Measurements from ENCODE around the gene LRRK1. TPM values are rescaled to one million over a fixed set of nuclear protein-coding genes. Genes with fewer than 3 reads are reported as not detected.

The LRRK1 gene
- total and polyA plus RNA-seq, 2 experiments from 2014 or later = 2.6 to 4.5 TPM

GRCh38 chr15:100875976-100876375, 43.2 kb upstream of the LRRK1 start:
- Histone ChIP-seq H3K79me2 (replicated peaks; ENCODE audit: insufficient read depth) (no peaks in the 10 kb centered on the region), H3K27me3 (ENCODE audit: insufficient read depth) (peaks cover 39% of the 10 kb centered on the region), H3K36me3 (ENCODE audit: insufficient read depth) (no peaks in the 10 kb centered on the region), H4K20me1 (replicated peaks; ENCODE audit: insufficient read depth) (no peaks in the 10 kb centered on the region), H3F3A (replicated peaks; ENCODE audit: low read depth) (peaks cover 6% of the 10 kb centered on the region; the same call in 1 of the 2 replicates), H3K4me2 (no peak overlapping the region), H3K4me1 (ENCODE audit: insufficient read depth) (peaks cover 9% of the 10 kb centered on the region), H2AFZ (no peak overlapping the region), H3K4me3 (no peak overlapping the region), H3K27ac (ENCODE audit: low read depth) (no peak overlapping the region), H3K9me2 (ENCODE audit: insufficient read depth) (no peaks in the 10 kb centered on the region)
- Mint-ChIP-seq H3K4me1 (peaks cover 24% of the 10 kb centered on the region), H3K4me3 (no peak overlapping the region), H3K36me3 (ENCODE audit: low read depth) (no peaks in the 10 kb centered on the region; the same call in 2 of the 3 replicates), H3K27me3 (ENCODE audit: insufficient read depth, low read depth, poor library complexity) (peaks cover 32% of the 10 kb centered on the region), H3K27ac (no peak overlapping the region), H3K9me3 (0 out of 3 replicates have a peak, but pooled peaks cover 2% of the 10 kb centered on the region)
- DNase-seq (ENCODE audit: low spot score) (no peak), ATAC-seq (no peak)
- TF ChIP-seq JUNB (IDR thresholded peaks at IDR 0.05; ENCODE audit: unreplicated experiment) = no peak
- TF ChIP-seq ETS1 (IDR thresholded peaks at IDR 0.05) = no peak
- TF ChIP-seq STAT1 (IDR thresholded peaks at IDR 0.05; ENCODE audit: unreplicated experiment) = no peak
- TF ChIP-seq POLR2AphosphoS5 (IDR thresholded peaks at IDR 0.05; ENCODE audit: low read depth) = no peak
- TF ChIP-seq ZNF331 (CRISPR knock-in tag; IDR thresholded peaks at IDR 0.05; ENCODE audit: low read depth) = no peak
- TF ChIP-seq CTCF (conservative IDR thresholded peaks at IDR 0.05; ENCODE audit: low read depth in 2 of 2) = no peak
- no peak for TF ChIP-seq ZNF462 (CRISPR knock-in tag; IDR thresholded peaks at IDR 0.05)
- TF ChIP-seq ZNF114 (CRISPR knock-in tag; IDR thresholded peaks at IDR 0.05) = no peak
- TF ChIP-seq EZH2phosphoT487 (IDR thresholded peaks at IDR 0.05; ENCODE audit: unreplicated experiment) = no peak
- no peak for TF ChIP-seq NANOG (IDR thresholded peaks at IDR 0.05; ENCODE audit: borderline replicate concordance)
- TF ChIP-seq REST (IDR thresholded peaks at IDR 0.05; ENCODE audit: unreplicated experiment) = no peak

Measured in GM23338 (cell line).